ENCODE data around the gene PRKCE.
A peak's percentile ranks its signal among the peaks of the same experiment; 100 is the strongest.

Gene PRKCE

DNA sequence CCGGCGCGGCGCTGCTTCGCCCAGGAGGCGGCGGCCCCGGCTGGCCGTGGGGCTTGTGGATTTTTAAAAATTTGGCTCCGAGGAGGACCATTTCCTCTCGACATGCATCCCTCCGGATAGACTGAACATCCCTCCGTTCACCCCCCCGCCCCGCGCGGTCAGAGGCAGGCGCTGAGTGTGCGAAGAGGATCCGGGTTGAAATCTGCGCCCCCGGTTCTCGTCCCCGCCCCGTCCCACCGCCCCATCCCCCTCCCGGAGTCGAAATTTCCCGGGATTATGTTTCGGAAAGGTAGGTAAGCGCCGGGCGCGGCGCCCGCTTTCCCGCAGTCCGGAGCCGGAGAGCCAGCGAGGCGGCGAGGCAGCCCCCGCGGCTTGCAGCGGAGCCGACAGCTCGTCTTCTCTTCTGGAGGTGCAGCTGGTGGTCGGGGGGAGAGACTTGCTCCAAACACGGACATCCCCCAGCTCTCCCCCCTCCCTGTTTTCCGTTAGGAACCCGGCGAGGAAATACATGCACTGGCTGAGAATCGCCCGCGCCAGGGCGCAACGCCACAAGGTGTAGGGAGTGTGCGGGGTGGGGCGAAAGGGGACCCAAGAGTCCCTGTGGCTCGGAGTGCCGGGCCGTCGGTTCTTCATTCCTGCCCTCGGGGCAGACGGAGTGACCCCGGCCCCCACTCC, at the start of gene PRKCE:
PRKCE (plus strand) TSS at position 261 of the 675 bp plus-strand sequence.
- DNase-seq = peak; percentile 45

DNA sequence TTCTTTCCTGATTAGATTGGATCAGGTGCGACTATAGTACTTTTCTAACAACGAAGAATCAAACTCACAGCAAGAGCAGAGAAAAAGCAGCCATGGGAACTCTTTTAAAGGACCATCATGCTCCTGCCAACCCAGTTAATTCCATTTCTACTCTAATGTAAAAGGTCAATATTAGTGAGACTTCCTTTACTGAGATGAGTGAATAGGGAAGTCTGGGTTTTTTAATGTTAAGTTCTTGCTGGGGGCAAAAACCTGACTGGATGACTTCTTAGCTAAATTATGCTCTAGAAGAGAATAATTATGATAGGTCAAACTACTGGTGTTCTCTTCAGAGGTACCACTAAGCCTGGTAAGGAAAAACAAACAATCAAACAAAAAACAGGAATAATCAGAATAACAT, 48.9 kb upstream of the PRKCE start:
- no peak for DNase-seq

DNA sequence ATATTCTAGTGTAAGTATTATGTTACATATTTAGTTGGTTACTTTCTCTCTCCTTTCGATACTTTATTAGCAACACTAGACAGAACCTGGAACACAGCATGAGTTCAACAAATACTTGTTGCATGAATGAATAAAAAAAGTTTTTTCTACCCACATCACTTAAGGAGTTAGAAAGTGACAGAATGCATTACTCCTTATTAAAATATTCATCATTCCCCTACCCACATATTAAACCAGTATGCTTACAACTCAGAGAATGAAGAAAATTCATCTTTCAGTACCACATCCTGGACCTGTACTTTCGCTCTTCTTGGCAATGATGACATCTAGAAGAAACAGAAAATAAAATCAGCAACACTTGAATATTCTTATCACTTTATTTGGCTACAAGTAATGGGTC, 46.4 kb upstream of the PRKCE start:
- DNase-seq = no peak

DNA sequence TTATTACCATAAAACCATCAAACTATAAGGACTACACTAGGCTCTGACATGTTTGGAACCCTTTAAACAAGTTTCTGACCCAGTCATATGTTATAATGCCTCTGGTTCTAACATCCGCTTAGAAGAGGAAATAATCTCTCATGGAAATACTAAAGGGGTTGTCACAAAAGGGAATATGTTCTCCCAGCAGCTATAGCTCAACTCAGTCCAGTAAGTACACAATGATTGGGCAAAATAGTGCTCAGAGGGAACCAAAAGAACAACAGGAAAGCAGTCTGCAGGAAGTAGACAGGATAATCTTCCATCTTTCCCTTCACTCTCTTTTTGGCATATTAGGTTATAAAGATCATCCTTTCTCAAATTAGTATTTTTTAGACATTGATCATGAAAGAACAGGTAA, 44.7 kb upstream of the PRKCE start:
- DNase-seq = no peak

DNA sequence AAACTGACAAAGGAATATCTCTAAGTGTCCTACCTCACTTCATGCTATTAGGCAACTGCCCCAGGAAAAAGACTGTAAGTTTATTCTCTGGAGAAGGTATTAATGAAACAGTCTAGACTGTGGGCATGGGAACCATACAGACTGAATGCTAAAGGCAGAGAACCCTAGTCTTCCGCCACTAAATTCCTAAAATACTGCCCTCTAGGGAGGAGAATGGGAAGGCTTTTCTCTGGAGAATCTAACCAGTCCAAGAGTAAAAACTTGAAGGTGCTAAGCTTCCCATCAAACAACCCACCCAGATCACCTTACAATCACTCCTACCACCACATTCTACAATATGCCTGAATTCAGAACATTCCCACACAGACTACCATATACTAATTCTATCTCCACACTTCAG, 43.8 kb upstream of the PRKCE start:
- no peak for DNase-seq

DNA sequence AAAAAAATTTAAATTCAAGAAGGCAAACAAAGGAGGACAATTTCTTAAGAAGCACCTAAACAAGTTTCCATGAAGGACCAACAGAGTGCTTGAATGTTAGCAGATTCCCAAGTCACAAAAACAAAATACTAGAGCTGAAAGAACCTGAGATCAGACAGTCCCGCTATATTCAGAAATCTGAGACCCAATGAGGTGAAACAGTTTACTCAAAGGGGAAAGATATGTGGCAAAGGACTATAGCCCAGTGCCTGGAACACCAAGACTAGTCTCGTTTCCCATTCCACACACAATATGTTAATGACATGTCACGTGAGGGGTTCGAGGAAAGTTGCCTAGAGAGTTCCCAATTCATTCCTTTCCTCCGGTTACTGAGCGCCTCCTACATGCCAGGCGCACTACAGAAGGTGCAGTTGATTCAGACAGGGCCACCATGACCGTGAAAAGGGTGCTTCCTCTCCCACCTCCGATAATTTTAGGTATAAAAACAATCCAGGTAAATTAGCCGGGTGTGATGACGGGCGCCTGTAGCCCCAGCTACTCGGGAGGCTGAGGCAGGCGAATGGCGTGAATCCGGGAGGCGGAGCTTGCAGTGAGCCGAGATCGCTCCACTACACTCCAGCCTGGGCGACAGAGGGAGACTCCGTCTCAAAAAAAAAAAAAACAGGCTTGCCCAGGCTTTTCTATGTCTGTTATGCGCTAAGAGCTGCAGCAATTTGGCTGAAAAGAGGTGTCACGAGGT, 41.0 kb upstream of the PRKCE start:
- DNase-seq = peak; percentile 59

DNA sequence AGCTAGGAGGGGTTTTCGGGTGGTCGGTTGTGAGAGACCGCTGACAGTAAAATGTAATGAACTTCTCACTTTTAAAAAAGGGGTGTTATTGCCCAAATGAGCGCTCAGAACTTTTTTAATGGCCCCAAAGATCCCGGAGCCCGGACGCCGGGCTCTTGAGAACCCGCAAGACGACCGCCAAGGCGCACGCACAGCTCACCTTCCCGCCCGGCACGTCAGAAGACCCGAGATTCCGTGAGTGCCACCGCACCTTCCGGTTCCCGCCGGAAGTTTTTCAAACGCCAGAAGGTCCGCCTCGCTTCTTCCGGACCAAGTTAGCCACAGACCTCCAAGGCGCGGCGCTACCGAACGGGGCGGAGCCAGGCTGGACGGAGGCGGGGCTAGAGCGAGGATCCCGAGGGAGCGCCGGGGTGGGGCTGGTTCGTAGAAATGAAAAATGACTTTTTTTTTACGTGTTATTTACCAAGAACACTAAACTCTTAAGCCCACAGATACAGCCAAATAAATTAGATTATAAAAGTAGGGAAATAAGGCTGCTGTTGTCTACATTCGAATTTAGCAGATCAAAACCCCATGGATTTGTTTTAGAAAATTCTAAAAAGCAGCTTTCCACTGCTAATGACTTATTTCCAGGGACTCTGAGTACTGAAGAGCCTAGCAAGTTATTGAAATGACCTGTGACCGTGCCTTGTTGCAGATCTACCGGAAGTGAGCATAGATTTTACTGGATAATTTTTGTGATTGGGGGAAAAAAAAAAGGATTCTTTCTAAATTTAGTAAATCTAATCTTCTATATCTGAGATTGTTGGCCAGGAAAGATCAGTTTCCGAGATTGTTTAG, 40.2 kb upstream of the PRKCE start, which contains the start of gene SRBD1:
SRBD1 (minus strand) TSS at position 248 of the 840 bp plus-strand sequence. CDS start 5,826 bp downstream, outside the sequence.
- peak; percentile 93 for DNase-seq

DNA sequence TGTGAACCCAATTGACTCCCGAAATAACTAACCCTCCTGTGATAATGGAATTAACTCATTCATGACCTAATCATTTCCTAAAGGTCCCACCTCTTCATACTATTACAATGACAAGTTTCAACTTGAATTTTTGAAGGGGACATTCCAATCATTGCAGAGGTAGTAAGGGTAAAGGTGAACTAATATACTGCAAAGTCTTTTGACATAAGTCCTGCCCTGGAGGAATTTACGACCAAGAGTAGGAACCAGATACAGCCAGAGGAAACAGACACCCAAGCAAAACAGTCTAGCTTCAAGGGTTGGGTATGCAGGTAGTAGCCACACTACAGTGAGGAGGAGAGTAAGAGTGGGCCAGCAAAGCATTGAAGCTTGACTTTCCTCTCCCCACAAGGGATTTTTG, 39.2 kb upstream of the PRKCE start:
- DNase-seq = no peak

DNA sequence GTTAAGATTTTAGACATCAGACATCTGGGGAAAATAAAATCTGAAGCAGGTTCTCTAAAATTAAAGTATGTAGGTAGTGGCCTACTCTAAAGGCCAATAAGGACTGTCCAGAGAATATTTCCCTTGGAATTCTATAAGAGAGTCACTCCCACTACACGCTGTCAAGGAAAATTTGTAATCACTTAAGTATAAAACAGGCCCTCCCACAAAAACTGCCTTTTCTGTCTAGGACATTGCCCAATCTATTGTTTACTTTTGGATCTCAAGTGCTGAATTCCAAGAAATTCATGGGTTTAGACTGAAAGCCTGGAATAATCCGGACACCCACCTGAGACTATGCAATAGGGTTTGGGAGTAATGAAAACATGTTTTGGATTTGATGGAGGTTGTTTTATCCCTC, 38.7 kb upstream of the PRKCE start:
- peak; percentile 43 for DNase-seq

DNA sequence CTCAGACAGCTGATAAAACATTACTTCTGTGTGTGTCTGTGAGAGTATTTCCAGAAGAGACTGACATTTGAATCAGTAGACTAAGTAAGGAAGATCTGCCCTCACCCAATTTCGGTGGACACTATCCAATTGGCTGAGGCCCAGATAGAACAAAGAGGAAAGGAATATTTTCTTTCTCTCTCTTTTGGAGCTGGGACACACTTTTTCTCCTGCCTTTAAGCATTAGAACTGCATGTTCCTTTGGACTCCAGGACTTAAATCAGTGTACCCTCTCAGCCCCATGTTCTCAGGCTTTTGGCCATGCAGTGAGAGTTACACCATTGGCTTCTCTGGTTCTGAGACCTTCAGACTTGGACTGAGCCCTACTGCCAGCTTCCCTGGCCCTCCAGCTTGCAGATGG, 37.1 kb upstream of the PRKCE start:
- no peak for DNase-seq

DNA sequence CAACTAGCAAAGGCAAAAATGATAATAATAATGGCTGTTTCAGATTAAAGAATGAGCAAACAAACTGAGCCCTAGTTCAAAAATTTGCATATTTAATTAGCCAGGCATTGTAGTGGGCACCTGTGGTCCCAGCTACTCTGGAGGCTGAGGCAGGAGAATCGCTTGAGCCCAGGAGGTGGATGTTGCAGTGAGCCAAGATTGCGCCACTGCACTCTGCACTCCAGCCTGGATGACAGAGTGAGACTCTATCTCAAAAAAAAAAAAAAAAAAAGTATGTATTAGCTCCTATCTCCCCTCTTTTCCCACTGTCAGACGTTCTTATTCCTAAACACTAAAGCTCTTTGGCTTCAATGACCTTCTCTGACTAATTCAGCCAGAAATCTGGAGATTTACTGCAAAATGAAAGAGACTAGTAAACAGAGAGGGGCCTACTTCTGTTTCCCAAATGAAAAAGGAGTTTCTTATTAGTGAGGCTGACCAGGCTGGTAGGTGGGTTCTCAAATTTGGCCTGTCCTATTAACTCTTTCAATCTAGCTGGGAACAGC, 36.5 kb upstream of the PRKCE start:
- DNase-seq = no peak

DNA sequence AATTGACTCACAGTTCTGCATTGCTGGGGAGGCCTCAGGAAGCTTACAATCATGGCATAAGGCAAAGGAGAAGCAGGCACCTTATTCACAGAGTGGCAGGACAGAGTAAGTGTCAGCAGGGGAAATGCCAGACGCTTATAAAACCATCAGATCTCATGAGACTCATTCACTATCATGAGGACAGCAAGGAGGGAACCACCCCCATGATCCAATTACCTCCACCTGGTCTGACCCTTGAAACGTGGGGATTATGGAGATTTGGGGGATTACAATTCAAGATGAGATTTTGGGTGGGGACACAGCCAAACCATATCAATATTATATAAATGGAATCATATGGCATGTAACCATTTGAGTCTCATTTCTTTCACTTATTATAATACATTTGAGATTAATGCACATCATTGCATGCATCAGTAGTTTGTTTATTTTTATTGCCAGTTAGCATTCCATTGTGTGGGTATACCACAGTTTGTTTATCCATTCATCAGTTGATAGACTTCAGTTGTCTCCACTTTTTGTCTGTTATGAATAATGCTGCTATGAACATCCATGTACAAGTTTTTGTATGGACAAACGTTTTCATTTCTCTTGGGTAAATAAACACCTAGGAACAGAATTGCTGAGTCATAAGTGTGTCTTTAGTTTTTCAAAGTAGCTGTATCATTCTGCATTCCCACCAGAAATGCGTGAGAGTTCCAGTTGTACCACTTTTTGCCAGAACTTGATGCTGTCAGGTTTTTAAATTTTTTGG, 34.6 kb upstream of the PRKCE start:
- DNase-seq = no peak

DNA sequence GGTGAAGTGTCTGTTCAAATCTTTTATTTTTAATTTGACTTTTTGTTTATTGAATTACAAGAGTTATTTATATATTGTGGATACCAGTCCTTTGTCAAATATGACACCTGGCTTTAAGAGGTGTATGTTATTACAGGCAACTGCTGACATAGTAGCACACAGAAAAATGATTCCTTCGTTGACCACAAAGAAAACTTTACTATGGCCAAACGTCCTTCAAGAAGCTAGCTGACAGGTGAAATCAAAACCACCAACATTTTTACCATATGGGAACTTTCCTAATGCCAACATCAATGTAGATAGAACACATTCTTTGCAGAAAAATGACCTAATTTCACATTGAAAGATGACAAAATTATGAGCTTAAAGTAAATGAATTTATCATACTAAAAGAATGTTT, 34.0 kb upstream of the PRKCE start:
- no peak for DNase-seq

DNA sequence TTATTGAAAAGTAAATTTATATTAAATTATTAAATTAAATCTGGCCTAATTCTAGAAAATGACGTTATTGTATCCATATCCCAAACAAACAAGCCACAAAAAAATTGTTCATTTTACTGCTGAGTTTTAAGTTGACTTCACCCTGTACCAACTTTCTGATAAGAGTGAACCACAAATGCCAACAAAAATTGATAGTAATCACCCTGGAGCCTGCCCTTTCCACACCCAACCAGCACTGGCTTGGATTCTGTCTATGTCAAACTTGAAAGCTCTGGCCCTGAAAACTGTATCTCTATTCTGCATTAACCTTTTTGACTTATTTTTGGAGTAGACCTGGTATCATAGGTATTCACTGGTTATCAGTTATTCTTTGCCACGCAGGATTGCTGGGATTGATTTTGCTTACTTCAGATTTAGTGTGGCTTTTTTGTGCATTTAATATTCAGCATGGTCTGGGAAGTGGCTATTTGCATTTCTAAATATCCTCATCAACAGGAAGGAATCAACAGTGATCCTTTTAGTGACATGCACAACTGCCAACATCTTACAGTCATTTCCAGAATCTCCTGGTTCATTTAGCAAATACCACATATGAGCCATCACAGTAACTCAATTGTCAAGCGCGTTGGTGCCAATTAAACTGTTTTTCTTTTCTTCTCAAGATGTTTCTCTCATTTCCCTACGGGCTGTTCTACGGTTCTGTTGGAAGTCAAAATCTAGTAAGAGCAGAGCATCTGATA, 29.0 kb upstream of the PRKCE start:
- no peak for DNase-seq

DNA sequence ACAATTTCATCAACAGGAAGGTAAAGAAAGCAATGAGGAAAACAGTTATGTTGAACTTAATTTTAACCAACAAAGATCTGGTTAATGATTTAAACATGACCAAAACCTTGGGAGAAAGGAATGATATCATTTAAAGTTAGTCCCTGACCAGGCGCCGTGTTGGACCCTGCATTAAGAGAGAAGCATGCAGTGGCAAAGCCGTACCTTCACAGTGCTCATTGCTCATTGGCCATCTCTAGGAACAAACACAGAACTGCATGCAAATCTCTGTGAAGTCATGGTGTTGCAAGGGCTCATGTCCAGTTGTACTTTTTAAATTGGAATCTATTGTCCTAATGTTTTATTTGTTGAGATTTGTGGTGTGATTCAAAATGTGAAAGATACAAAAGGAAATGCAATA, 28.4 kb upstream of the PRKCE start:
- no peak for DNase-seq

DNA sequence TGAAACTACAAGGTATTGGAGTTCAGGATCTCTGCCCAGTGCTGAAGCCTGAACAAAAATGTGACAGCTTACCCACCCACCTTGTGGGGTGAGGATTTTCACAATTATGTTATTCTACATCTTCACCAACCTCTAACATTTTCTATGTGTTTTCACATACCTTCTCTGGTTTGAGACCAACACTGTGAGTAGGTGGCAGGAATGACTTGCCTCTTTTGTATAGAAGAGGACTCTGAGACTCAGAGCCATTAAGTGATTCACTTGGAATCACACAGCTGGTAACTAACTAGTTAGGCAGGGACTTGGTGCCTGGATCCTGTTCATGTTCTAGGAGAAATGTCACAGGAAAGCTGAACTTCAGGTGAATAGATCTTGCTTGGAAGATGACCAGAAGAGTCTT, 25.7 kb upstream of the PRKCE start:
- DNase-seq = no peak

DNA sequence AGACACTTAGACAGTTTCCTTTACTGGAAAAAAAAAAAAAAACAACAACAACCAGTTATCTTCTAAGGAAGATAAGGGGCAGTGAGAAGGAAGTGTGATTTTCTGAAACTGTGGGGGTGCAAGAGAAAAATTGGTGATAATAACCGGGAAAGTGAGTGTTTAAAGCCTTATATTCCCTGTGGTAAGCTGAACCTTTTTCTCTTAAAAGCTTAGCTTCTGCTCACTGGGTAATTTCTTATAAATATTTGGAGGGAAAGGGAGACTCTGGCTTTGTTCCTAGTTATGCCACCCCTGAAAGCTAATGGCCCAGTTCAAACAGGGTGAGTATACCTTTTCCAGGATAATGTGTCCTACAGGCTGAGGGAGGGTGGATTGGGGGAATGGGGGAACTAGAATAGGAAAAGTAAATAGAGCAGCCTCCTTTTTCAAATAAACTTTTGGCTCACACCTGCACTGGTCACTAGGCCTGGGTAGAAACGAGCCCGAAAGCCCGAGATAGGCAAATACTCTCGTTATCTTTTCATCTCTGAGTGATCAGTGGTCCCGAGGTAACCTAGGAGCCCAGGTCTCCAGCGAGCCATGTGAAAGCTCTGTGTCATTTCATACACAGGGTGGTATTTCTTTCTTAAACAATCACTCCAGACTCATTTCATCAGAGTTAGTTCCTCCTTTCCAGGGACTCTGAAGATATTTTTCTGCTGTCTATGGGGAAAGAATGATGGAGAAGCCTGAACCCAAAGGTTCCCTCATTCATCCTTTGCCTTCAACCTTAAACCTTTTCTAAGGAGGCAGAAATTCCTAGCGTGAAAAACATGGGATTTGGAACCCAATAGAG, 24.9 kb upstream of the PRKCE start:
- no peak for DNase-seq

DNA sequence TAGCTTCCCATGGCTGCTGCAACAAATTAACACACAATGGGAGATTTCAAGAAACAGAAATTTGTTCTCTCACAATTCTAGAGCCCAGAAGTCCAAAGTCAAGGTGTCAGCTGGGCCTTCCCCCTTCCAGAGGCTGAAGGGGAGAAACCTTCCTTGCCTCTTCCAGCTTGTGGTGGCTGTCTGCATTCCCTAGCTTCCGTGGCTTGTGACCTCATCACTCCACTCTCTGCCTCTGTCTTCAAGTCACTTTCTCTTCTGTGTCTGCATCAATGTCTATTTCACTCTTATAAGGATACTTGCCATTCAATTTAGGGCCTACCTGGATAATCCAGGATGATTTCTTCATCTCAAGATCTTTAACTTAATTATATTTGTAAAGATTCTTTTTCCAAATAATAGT, 23.6 kb upstream of the PRKCE start:
- DNase-seq = peak; percentile 23

DNA sequence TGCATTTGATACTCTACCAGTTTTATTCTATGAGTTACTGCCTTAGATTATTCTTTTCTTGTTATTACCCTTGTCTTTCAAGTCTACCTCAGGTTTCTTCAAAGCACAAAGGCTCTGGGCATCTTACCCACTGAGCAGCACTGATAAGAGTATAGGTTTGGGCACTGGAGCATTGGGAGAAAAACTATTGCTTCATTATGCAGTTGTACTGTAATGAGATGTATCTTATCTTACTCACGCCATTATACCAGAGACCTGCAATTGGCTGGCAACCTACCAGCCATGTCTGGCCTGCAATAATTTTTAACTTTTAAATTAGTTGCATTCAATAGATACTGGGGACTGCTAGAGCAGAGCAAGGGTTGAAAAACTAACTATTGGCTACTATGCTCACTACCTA, 21.5 kb upstream of the PRKCE start:
- no peak for DNase-seq

DNA sequence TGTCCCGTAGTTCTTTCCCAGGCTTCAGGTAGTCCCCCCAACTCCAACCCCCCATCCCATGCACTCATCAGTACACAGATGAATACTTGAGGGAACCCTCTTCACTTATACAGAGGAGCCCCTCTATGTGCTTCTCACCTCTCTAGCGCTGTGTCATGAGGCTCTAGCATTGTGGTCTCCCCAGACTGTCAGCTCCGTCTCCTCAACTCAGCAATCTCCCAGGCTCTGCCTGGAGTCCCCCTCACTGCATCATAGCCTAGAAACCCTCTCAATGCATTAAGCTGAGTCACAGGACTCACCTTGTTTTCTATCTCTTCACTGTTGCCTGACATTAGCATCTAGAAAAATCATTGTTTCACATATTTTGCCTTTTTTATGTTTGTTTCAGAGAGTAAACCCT, 20.2 kb upstream of the PRKCE start:
- DNase-seq = no peak

DNA sequence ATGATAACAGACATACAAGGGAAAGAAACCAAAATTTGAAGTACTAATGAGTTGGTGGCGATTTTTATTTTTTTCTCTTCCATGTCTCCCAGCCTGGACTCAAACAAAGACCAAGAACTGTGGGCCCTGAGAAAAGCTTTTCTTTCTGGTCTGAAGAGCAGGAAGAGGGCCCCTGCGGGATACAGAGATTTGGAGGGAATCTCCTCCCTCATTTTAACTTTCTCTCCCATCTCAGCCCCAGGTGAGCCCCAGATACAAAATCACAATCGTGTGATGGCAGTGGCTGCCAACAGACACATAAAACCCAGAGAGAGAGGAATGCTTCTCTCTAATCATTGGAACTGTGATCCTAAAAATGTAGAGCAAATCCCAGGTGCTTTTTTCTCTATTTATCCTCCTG, 19.5 kb upstream of the PRKCE start:
- no peak for DNase-seq

All from NCI-H226 (cell line).